ENCODE data around the gene TMPRSS12.

GRCh38 chr12:50934371-50934851 lies 91.7 kb downstream of the TMPRSS12 start:
- no peak for TF ChIP-seq CTCF (IDR thresholded peaks at IDR 0.05)
- no peak for TF ChIP-seq POLR2AphosphoS5 (IDR thresholded peaks at IDR 0.05)
- no peak for TF ChIP-seq POLR2A (IDR thresholded peaks at IDR 0.05)
